ENCODE results near the gene FAM13A.
"Not testable (repeated sequence)": the region's sequence is repeated elsewhere in the genome, so short reads cannot be mapped to it uniquely, and the experiment has no call there.

The FAM13A gene

GRCh38 chr4:88900432-88900831 lies 156.6 kb downstream of the FAM13A start:
- no peak for DNase-seq (ENCODE audit: low spot score)

GRCh38 chr4:88897752-88898151 lies 159.2 kb downstream of the FAM13A start:
- DNase-seq (ENCODE audit: low spot score): no peak

GRCh38 chr4:88897180-88897579 lies 159.8 kb downstream of the FAM13A start:
- DNase-seq (ENCODE audit: low spot score): no peak

GRCh38 chr4:88893961-88894360 lies 163.0 kb downstream of the FAM13A start:
- DNase-seq (ENCODE audit: low spot score): no peak

- DNase-seq (ENCODE audit: low spot score): no peak
Measured at GRCh38 chr4:88892646-88893045, 164.3 kb downstream of the FAM13A start.

GRCh38 chr4:88891636-88892035 lies 165.3 kb downstream of the FAM13A start:
- DNase-seq (ENCODE audit: low spot score): no peak

GRCh38 chr4:88887409-88887808 lies 169.6 kb downstream of the FAM13A start:
- DNase-seq (ENCODE audit: low spot score): not testable (repeated sequence)

GRCh38 chr4:88881227-88881569 lies 175.8 kb downstream of the FAM13A start:
- no peak for DNase-seq (ENCODE audit: low spot score)

GRCh38 chr4:88880501-88881226 lies 176.3 kb downstream of the FAM13A start:
- DNase-seq (ENCODE audit: low spot score): peak; percentile 28

- DNase-seq (ENCODE audit: low spot score): no peak
Measured at GRCh38 chr4:88879991-88880390, 177.0 kb downstream of the FAM13A start.

- DNase-seq (ENCODE audit: low spot score): no peak
Measured at GRCh38 chr4:88878642-88879041, 178.3 kb downstream of the FAM13A start.

- no peak for DNase-seq (ENCODE audit: low spot score)
Measured at GRCh38 chr4:88870428-88870827, 186.6 kb downstream of the FAM13A start.

- DNase-seq (ENCODE audit: low spot score): no peak
Measured at GRCh38 chr4:88868510-88868909, 188.5 kb downstream of the FAM13A start.

GRCh38 chr4:88866862-88867550 lies 190.0 kb downstream of the FAM13A start:
- DNase-seq (ENCODE audit: low spot score): no peak

GRCh38 chr4:88865466-88865865 lies 191.5 kb downstream of the FAM13A start:
- DNase-seq (ENCODE audit: low spot score): no peak

GRCh38 chr4:88865046-88865445 lies 191.9 kb downstream of the FAM13A start:
- no peak for DNase-seq (ENCODE audit: low spot score)

- DNase-seq (ENCODE audit: low spot score): no peak
Measured at GRCh38 chr4:88860586-88860985, 196.4 kb downstream of the FAM13A start.

GRCh38 chr4:88859191-88859812 lies 197.7 kb downstream of the FAM13A start:
- no peak for DNase-seq (ENCODE audit: low spot score)

- DNase-seq (ENCODE audit: low spot score): no peak
Measured at GRCh38 chr4:88858752-88859151, 198.2 kb downstream of the FAM13A start.

- no peak for DNase-seq (ENCODE audit: low spot score)
Measured at GRCh38 chr4:88857588-88857987, 199.4 kb downstream of the FAM13A start.

- DNase-seq (ENCODE audit: low spot score): no peak
Measured at GRCh38 chr4:88854481-88854880, 202.5 kb downstream of the FAM13A start.

- DNase-seq (ENCODE audit: low spot score): not testable (repeated sequence)
Measured at GRCh38 chr4:88853583-88853982, 203.4 kb downstream of the FAM13A start.

- peak; percentile 7 for DNase-seq (ENCODE audit: low spot score)
Measured at GRCh38 chr4:88846206-88846790, 210.7 kb downstream of the FAM13A start.

All from LoVo (cell line).